ENCODE measurements around the gene CSAG3.
"Not testable (repeated sequence)": the region's sequence is repeated elsewhere in the genome, so short reads cannot be mapped to it uniquely, and the experiment has no call there.

Gene CSAG3

DNA sequence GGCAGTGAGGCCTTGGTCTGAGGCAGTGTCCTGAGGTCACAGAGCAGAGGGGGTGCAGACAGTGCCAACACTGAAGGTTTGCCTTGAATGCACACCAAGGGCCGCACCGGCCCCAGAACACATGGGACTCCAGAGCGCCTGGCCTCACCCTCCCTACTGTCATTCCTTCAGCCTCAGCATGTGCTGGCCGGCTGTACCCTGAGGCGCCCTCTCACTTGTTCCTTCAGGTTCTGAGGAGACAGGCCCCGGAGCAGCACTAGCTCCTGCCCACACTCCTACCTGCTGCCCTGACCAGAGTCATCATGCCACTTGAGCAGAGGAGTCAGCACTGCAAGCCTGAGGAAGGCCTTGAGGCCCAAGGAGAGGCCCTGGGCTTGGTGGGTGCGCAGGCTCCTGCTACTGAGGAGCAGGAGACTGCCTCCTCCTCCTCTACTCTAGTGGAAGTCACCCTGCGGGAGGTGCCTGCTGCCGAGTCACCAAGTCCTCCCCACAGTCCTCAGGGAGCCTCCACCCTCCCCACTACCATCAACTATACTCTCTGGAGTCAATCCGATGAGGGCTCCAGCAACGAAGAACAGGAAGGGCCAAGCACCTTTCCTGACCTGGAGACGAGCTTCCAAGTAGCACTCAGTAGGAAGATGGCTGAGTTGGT lies 23.0 kb upstream of the CSAG3 start:
- Histone ChIP-seq H3K36me3 (no peaks in the 10 kb centered on the region), H3K27me3 (no peaks in the 10 kb centered on the region), H3K4me3 (ENCODE audit: low read depth in 1 of 2, low read length in 1 of 2) (no peak overlapping the region), H3K9me3 (no peaks in the 10 kb centered on the region), H3K4me1 (ENCODE audit: control insufficient read depth in 1 of 2, insufficient read depth in 1 of 2, low read depth in 1 of 2, low read length in 1 of 2) (no peaks in the 10 kb centered on the region), H3K27ac (no peak overlapping the region)
- no peak for TF ChIP-seq CTCF (IDR thresholded peaks at IDR 0.05)

DNA sequence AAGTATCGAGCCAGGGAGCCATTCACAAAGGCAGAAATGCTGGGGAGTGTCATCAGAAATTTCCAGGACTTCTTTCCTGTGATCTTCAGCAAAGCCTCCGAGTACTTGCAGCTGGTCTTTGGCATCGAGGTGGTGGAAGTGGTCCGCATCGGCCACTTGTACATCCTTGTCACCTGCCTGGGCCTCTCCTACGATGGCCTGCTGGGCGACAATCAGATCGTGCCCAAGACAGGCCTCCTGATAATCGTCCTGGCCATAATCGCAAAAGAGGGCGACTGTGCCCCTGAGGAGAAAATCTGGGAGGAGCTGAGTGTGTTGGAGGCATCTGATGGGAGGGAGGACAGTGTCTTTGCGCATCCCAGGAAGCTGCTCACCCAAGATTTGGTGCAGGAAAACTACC lies 22.5 kb upstream of the CSAG3 start:
- not testable (repeated sequence) for H3K4me3 ChIP-seq (ENCODE audit: low read depth in 1 of 2, low read length in 1 of 2); H3K36me3 ChIP-seq; H3K4me1 ChIP-seq (ENCODE audit: control insufficient read depth in 1 of 2, insufficient read depth in 1 of 2, low read depth in 1 of 2, low read length in 1 of 2); H3K9me3 ChIP-seq; H3K27me3 ChIP-seq; H3K27ac ChIP-seq

- Histone ChIP-seq H3K9me3 (no peaks in the 10 kb centered on the region), H3K36me3 (no peaks in the 10 kb centered on the region), H3K4me1 (ENCODE audit: control insufficient read depth in 1 of 2, insufficient read depth in 1 of 2, low read depth in 1 of 2, low read length in 1 of 2) (no peaks in the 10 kb centered on the region), H3K4me3 (ENCODE audit: low read depth in 1 of 2, low read length in 1 of 2) (no peak overlapping the region), H3K27ac (no peak overlapping the region), H3K27me3 (no peaks in the 10 kb centered on the region)
- no peak for TF ChIP-seq CTCF (IDR thresholded peaks at IDR 0.05)
These were observed 20.5 kb upstream of the CSAG3 start for GRCh38 chrX:152738560-152738959.

GRCh38 chrX:152753686-152754650 lies 5.0 kb upstream of the CSAG3 start, which contains the start of gene MAGEA2:
Gene MAGEA2, minus strand, starts transcription at chrX:152753842. Its CDS starts 2,479 bp downstream, at chrX:152751363.
- H3K27ac ChIP-seq; H3K4me3 ChIP-seq (ENCODE audit: low read depth in 1 of 2, low read length in 1 of 2); H3K9me3 ChIP-seq; H3K36me3 ChIP-seq; H3K27me3 ChIP-seq; H3K4me1 ChIP-seq (ENCODE audit: control insufficient read depth in 1 of 2, insufficient read depth in 1 of 2, low read depth in 1 of 2, low read length in 1 of 2): not testable (repeated sequence)

DNA sequence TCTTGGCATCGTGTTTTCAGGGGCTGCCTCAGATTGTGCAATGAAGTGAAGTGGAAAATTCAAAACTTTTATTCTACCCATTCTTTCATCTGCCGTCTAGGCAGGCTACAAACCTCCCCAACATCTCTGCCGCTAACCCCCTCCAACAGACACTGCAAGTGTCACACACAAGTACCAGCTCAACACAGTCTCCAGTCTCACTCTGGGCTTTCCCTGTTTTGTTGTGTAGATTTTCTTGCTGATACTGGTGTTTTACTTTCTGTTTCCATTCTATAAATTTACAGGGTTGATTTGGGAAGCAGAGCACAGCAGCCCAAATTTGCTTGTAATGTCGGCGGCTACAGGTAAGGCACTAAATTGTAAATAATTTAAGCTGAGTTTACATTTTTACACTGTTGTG lies 4.1 kb upstream of the CSAG3 start:
- H3K9me3 ChIP-seq; H3K36me3 ChIP-seq; H3K27me3 ChIP-seq; H3K27ac ChIP-seq; H3K4me1 ChIP-seq (ENCODE audit: control insufficient read depth in 1 of 2, insufficient read depth in 1 of 2, low read depth in 1 of 2, low read length in 1 of 2); H3K4me3 ChIP-seq (ENCODE audit: low read depth in 1 of 2, low read length in 1 of 2): not testable (repeated sequence)

DNA sequence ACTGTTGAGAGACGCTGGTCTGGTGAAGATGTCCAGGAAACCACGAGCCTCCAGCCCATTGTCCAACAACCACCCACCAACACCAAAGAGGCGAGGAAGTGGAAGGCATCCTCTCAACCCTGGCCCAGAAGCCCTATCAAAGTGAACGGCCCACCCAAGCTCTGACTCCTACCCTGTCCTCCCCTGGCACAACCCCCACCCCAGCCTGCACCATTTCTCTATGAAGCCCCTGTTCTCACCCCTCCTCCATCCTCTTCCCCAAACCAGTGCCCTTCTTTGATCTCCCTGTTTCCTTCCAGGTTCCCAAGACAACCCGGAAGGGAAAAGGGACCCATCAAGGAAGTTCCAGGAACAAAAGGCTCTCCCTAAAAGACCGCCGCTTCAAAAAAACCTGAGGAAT lies 526 bp downstream of the CSAG3 start:
- H3K27me3 ChIP-seq; H3K36me3 ChIP-seq; H3K9me3 ChIP-seq; H3K4me3 ChIP-seq (ENCODE audit: low read depth in 1 of 2, low read length in 1 of 2); H3K4me1 ChIP-seq (ENCODE audit: control insufficient read depth in 1 of 2, insufficient read depth in 1 of 2, low read depth in 1 of 2, low read length in 1 of 2); H3K27ac ChIP-seq: not testable (repeated sequence)

GRCh38 chrX:152761582-152761981 lies 2.6 kb downstream of the CSAG3 start:
- H3K36me3 ChIP-seq, result not testable (repeated sequence)

GRCh38 chrX:152766562-152766961 lies 7.5 kb downstream of the CSAG3 start:
- H3K27ac ChIP-seq; H3K4me1 ChIP-seq (ENCODE audit: control insufficient read depth in 1 of 2, insufficient read depth in 1 of 2, low read depth in 1 of 2, low read length in 1 of 2); H3K9me3 ChIP-seq; H3K4me3 ChIP-seq (ENCODE audit: low read depth in 1 of 2, low read length in 1 of 2); H3K36me3 ChIP-seq; H3K27me3 ChIP-seq: not testable (repeated sequence)

More at GRCh38 chrX:152761582-152761981, 2.6 kb downstream of the CSAG3 start:
- H3K4me3 ChIP-seq (ENCODE audit: low read depth in 1 of 2, low read length in 1 of 2); H3K27me3 ChIP-seq; H3K27ac ChIP-seq; H3K9me3 ChIP-seq; H3K4me1 ChIP-seq (ENCODE audit: control insufficient read depth in 1 of 2, insufficient read depth in 1 of 2, low read depth in 1 of 2, low read length in 1 of 2): not testable (repeated sequence)

GRCh38 chrX:152769549-152770289 lies 10.7 kb downstream of the CSAG3 start, which contains the start of gene MAGEA6:
Gene MAGEA6, minus strand, starts transcription at chrX:152769689. Its CDS starts 2,039 bp downstream, at chrX:152767650.
- H3K27me3 ChIP-seq, result not testable (repeated sequence)

DNA sequence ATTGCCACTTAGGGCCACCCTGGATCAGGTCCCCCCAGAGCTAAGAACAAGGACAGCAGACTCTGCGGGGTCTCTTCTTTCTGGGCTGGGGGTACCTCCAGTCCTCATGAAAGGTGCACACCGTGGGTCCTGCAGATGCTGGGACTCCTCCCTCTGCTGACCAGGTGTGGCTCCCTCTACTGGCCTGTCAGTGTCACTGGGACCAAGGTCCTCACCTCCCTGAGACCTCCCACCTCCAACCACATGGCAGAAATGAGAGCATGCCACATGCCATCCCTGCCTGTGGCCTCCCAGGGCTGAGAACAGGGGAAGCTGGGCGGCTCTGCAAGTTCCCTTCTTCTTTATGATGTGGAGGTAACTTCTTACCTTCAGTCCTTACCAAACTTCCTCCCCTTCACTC lies 28.0 kb downstream of the CSAG3 start:
- H3K9me3 ChIP-seq; H3K4me3 ChIP-seq (ENCODE audit: low read depth in 1 of 2, low read length in 1 of 2): not testable (repeated sequence)

More at GRCh38 chrX:152769549-152770289, 10.7 kb downstream of the CSAG3 start, which contains the start of gene MAGEA6:
- not testable (repeated sequence) for H3K4me3 ChIP-seq (ENCODE audit: low read depth in 1 of 2, low read length in 1 of 2); H3K4me1 ChIP-seq (ENCODE audit: control insufficient read depth in 1 of 2, insufficient read depth in 1 of 2, low read depth in 1 of 2, low read length in 1 of 2); H3K9me3 ChIP-seq; H3K27ac ChIP-seq; H3K36me3 ChIP-seq

More for the DNA sequence above, 28.0 kb downstream of the CSAG3 start:
- H3K36me3 ChIP-seq; H3K27ac ChIP-seq; H3K4me1 ChIP-seq (ENCODE audit: control insufficient read depth in 1 of 2, insufficient read depth in 1 of 2, low read depth in 1 of 2, low read length in 1 of 2); H3K27me3 ChIP-seq: not testable (repeated sequence)
